ENCODE measurements around the gene DISC1. TPM values are rescaled to one million over a fixed set of nuclear protein-coding genes. Genes with fewer than 3 reads are reported as not detected.

DISC1 gene
- total and polyA plus RNA-seq, 7 donors: 1.2 to 14.1 (median 5.8) TPM

GRCh38 chr1:232012773-232013386, 386.3 kb downstream of the DISC1 start:
- Histone ChIP-seq H3K4me1 (peaks cover 0 to 52% (median 41%) of the 10 kb centered on the region in 4 donors), H3K27me3 (no peaks in the 10 kb centered on the region), H3K36me3 (no peaks in the 10 kb centered on the region), H3K4me3 (peak overlapping the region in 2 of 4 donors; percentile 2 to 23), H3K9me3 (no peaks in the 10 kb centered on the region), H3K27ac (peak overlapping the region; percentile 57 to 78 (median 72))
- intact Hi-C loops (cut with DNase I): loop anchor here (10.0 kb wide), 1 partner anchor 132 kb away; no protein-coding TSS in a partner anchor
- 11 to 47% methylated on average over 10 of the region's 10 CpGs for WGBS, 2 donors
- TF ChIP-seq EP300 (IDR thresholded peaks at IDR 0.05) (peak in 1 of 4 donors; percentile 6), CTCF (IDR thresholded peaks at IDR 0.05) (no peak), POLR2A (IDR thresholded peaks at IDR 0.05) (no peak), POLR2AphosphoS5 (IDR thresholded peaks at IDR 0.05) (peak; percentile 61 to 89 (median 74))
- peak; percentile 87 for DNase-seq

DNA sequence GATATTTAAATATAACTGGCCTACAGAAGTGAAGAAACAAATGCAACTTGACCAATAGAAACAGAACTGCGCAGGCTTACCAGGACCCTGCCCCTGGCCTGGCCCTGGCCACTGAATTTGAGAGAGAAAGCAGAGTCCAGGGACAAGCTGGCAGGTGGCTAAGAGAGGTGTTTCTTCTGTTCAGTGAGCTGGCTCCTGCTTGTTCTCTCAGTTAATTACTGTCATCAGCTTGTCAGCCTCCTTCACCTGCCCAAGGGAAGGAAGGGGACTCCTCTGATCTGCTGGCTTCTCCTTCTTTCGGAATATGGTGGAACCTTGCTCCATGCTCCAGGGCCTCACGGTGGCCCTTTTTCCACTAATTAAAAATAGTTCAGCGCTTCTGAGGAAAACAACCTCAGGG, 388.4 kb downstream of the DISC1 start:
- Histone ChIP-seq H3K4me3 (no peak overlapping the region), H3K27ac (no peak overlapping the region), H3K27me3 (no peaks in the 10 kb centered on the region), H3K36me3 (no peaks in the 10 kb centered on the region), H3K4me1 (peaks cover 0 to 57% (median 42%) of the 10 kb centered on the region in 4 donors), H3K9me3 (no peaks in the 10 kb centered on the region)
- 94 to 97% methylated on average over 4 of the region's 4 CpGs for WGBS, 2 donors
- intact Hi-C loops (cut with DNase I): loop anchor here (10.0 kb wide), 1 partner anchor 130 kb away; no protein-coding TSS in a partner anchor
- DNase-seq: no peak
- TF ChIP-seq POLR2A (IDR thresholded peaks at IDR 0.05) (no peak), CTCF (IDR thresholded peaks at IDR 0.05) (no peak), EP300 (IDR thresholded peaks at IDR 0.05) (no peak), POLR2AphosphoS5 (IDR thresholded peaks at IDR 0.05) (no peak)

GRCh38 chr1:232016616-232017015, 390.0 kb downstream of the DISC1 start:
- DNase-seq: no peak
- Histone ChIP-seq H3K4me3 (no peak overlapping the region), H3K27me3 (no peaks in the 10 kb centered on the region), H3K4me1 (peaks cover 0 to 57% (median 42%) of the 10 kb centered on the region in 4 donors), H3K36me3 (no peaks in the 10 kb centered on the region), H3K9me3 (no peaks in the 10 kb centered on the region), H3K27ac (no peak overlapping the region)
- intact Hi-C loops (cut with DNase I): loop anchor here (10.0 kb wide), 1 partner anchor 128 kb away; no protein-coding TSS in a partner anchor
- TF ChIP-seq EP300 (IDR thresholded peaks at IDR 0.05): no peak
- TF ChIP-seq POLR2AphosphoS5 (IDR thresholded peaks at IDR 0.05): no peak
- TF ChIP-seq CTCF (IDR thresholded peaks at IDR 0.05): no peak
- no peak for TF ChIP-seq POLR2A (IDR thresholded peaks at IDR 0.05)
- 33 to 69% methylated on average over 7 of the region's 7 CpGs for WGBS, 2 donors

- intact Hi-C loops (cut with DNase I): loop anchor here (10.0 kb wide), 1 partner anchor 128 kb away; no protein-coding TSS in a partner anchor
- no peak overlapping the region for H3K27ac ChIP-seq
- no peaks in the 10 kb centered on the region for H3K9me3 ChIP-seq
- H3K4me3 ChIP-seq: no peak overlapping the region
- no peaks in the 10 kb centered on the region for H3K27me3 ChIP-seq
- DNase-seq: no peak
- peaks cover 0 to 57% (median 42%) of the 10 kb centered on the region in 4 donors for H3K4me1 ChIP-seq
- no peaks in the 10 kb centered on the region for H3K36me3 ChIP-seq
- no peak for TF ChIP-seq CTCF (IDR thresholded peaks at IDR 0.05)
- TF ChIP-seq POLR2AphosphoS5 (IDR thresholded peaks at IDR 0.05): no peak
- TF ChIP-seq EP300 (IDR thresholded peaks at IDR 0.05): no peak
- TF ChIP-seq POLR2A (IDR thresholded peaks at IDR 0.05): no peak
- WGBS, 2 donors: 51 to 80% methylated on average over 2 of the region's 2 CpGs
Measured at GRCh38 chr1:232017057-232017456, 390.5 kb downstream of the DISC1 start.
